SK-N-SH (cell line): ENCODE data around the gene KCNIP4. TPM values are rescaled to one million over a fixed set of nuclear protein-coding genes. Genes with fewer than 3 reads are reported as not detected.

Experiments used
- CTCF ChIA-PET: fragments of 300-600, 350-600 bp; formaldehyde crosslinking; extraction: SDS; loops from one replicate; lab custom pipeline; 2021; lab: Yijun Ruan, JAX
- POLR2A ChIA-PET: fragments of 350-600 bp; sonication (Branson Sonifier 250); formaldehyde crosslinking; extraction: SDS; loops from one replicate; lab custom pipeline; 2020; ENCODE audit warnings: antibody characterized with exemption, inconsistent platforms; lab: Yijun Ruan, JAX
- DNase-seq: peaks from one replicate; pipeline ENCODE4 v3.0.0; 2012
- H2AFZ ChIP-seq: fragments of 200-600 bp; sonication (generic); 2 replicates; pipeline ENCODE4 v1.8.1; 2016; ENCODE audit warnings: antibody characterized with exemption, mild to moderate bottlenecking, low read depth
- H3F3A ChIP-seq: fragments of 200-600 bp; sonication (generic); replicated peaks from 2 replicates; pipeline ENCODE3; 2016; ENCODE audit warnings: antibody characterized with exemption, mild to moderate bottlenecking; ENCODE audit not compliant: insufficient read depth
- H3K27ac ChIP-seq, 2 experiments: fragments of 200-500 bp in 1 of 2; fragments of 200-600 bp in 1 of 2; sonication (Bioruptor generic) in 1 of 2; sonication (generic), shearing (Covaris generic) in 1 of 2; 2 replicates each; pipeline versions ENCODE4 v1.5.1 to v1.6.1; 2014 to 2016; ENCODE audit warnings: low read depth in 2 of 2, inconsistent platforms in 1 of 2, low read length in 1 of 2, mild to moderate bottlenecking in 1 of 2, mixed read lengths in 1 of 2
- H3K27me3 ChIP-seq: fragments of 200-600 bp; sonication (generic), shearing (Covaris generic); 2 replicates; pipeline ENCODE4 v1.6.1; 2016; ENCODE audit warnings: mixed run types; ENCODE audit not compliant: insufficient read depth
- H3K36me3 ChIP-seq, 2 experiments: fragments of 200-500 bp in 1 of 2; fragments of 200-600 bp in 1 of 2; sonication (Bioruptor generic) in 1 of 2; sonication (generic) in 1 of 2; replicated peaks in 1 of 2; 2 replicates each; pipeline versions ENCODE3 to v1.5.1; 2014 to 2016; ENCODE audit warnings: low read length in 1 of 2, mild to moderate bottlenecking in 1 of 2; ENCODE audit not compliant: insufficient read depth in 2 of 2, control insufficient read depth in 1 of 2
- H3K4me1 ChIP-seq, 2 experiments: fragments of 200-500 bp in 1 of 2; fragments of 200-600 bp in 1 of 2; sonication (Bioruptor generic) in 1 of 2; sonication (generic), shearing (Covaris generic) in 1 of 2; 2 replicates each; pipeline versions ENCODE4 v1.5.1 to v1.6.1; 2014 to 2016; ENCODE audit warnings: low read depth in 1 of 2, low read length in 1 of 2, mixed run types in 1 of 2; ENCODE audit not compliant: insufficient read depth in 2 of 2, control insufficient read depth in 1 of 2
- H3K4me2 ChIP-seq: fragments of 200-600 bp; sonication (generic), shearing (Covaris generic); 2 replicates; pipeline ENCODE4 v1.6.1; 2017; ENCODE audit warnings: mixed run types
- H3K4me3 ChIP-seq, 2 experiments: fragments of 200-500 bp in 1 of 2; fragments of 200-600 bp in 1 of 2; sonication (Bioruptor generic) in 1 of 2; sonication (generic), shearing (Covaris generic) in 1 of 2; 2 replicates each; pipeline versions ENCODE4 v1.5.1 to v1.8.1; 2014 to 2016; ENCODE audit warnings: low read depth in 2 of 2, inconsistent platforms in 1 of 2, low read length in 1 of 2, mild to moderate bottlenecking in 1 of 2, mixed read lengths in 1 of 2, moderate library complexity in 1 of 2
- H3K79me2 ChIP-seq: fragments of 200-600 bp; sonication (generic); 2 replicates; pipeline ENCODE4 v1.8.1; 2017; ENCODE audit warnings: mild to moderate bottlenecking; ENCODE audit not compliant: insufficient read depth
- H3K9ac ChIP-seq: fragments of 200-600 bp; sonication (generic); 2 replicates; pipeline ENCODE4 v1.6.1; 2017; ENCODE audit warnings: mixed run types
- H3K9me2 ChIP-seq: fragments of 200-600 bp; sonication (generic); 2 replicates; pipeline ENCODE4 v1.6.1; 2017; ENCODE audit warnings: mixed run types
- H3K9me3 ChIP-seq: fragments of 200-600 bp; sonication (generic); 2 replicates; pipeline ENCODE4 v1.6.1; 2017; ENCODE audit warnings: mixed run types, mild to moderate bottlenecking, moderate library complexity
- H4K20me1 ChIP-seq: fragments of 200-600 bp; sonication (generic); 2 replicates; pipeline ENCODE4 v1.6.1; 2017; ENCODE audit warnings: mild to moderate bottlenecking, mixed run types; ENCODE audit not compliant: insufficient read depth
- CHD2 ChIP-seq: fragments of 150-350 bp; IDR thresholded peaks from 2 replicates; pipeline ENCODE4 v1.6.1; 2018; ENCODE audit warnings: low read length; ENCODE audit not compliant: partially characterized antibody
- EP300 ChIP-seq, 2 experiments: IDR thresholded peaks; 2 replicates each; pipeline versions ENCODE4 v1.4.0 to v1.6.1; 2012; ENCODE audit warnings: borderline replicate concordance in 1 of 2, low read depth in 1 of 2, low read length in 1 of 2
- EZH2phosphoT487 ChIP-seq: fragments of 200-600 bp; sonication (generic); IDR thresholded peaks from 2 replicates; pipeline ENCODE4 v1.6.1; 2017; ENCODE audit warnings: low read depth, mixed run types, mild to moderate bottlenecking, antibody characterized with exemption, moderate library complexity, borderline replicate concordance
- GABPA ChIP-seq: IDR thresholded peaks from 2 replicates; pipeline ENCODE4 v1.4.0; 2012; ENCODE audit warnings: low read depth, mild to moderate bottlenecking
- NFIC ChIP-seq: IDR thresholded peaks from 2 replicates; pipeline ENCODE4 v1.4.0; 2012; ENCODE audit warnings: borderline replicate concordance
- POLR2AphosphoS5 ChIP-seq: IDR thresholded peaks from 2 replicates; pipeline ENCODE4 v1.6.1; 2012; ENCODE audit warnings: low read depth, low read length
- RCOR1 ChIP-seq: fragments of 150-350 bp; IDR thresholded peaks from 2 replicates; pipeline ENCODE4 v1.6.1; 2017; ENCODE audit warnings: antibody characterized with exemption, low read length
- RFX5 ChIP-seq: IDR thresholded peaks from 2 replicates; pipeline ENCODE4 v1.6.1; 2012; ENCODE audit warnings: mild to moderate bottlenecking, improper control_type of control experiment, low read length
- RXRA ChIP-seq: IDR thresholded peaks from 2 replicates; pipeline ENCODE4 v1.4.0; 2012; ENCODE audit warnings: low read depth, mild to moderate bottlenecking, borderline replicate concordance
- SIN3A ChIP-seq: IDR thresholded peaks from 2 replicates; pipeline ENCODE4 v1.6.1; 2012; ENCODE audit warnings: low read depth, mild to moderate bottlenecking, low read length, moderate library complexity, borderline replicate concordance
- YY1 ChIP-seq: IDR thresholded peaks from 2 replicates; pipeline ENCODE4 v1.4.0; 2012; ENCODE audit warnings: low read depth, mild to moderate bottlenecking
- WGBS: methylation state at CpG from one replicate; pipeline ENCODE4 v1.1.6; 2017; ENCODE audit warnings: low lambda C conversion rate; 5-methylcytosine and 5-hydroxymethylcytosine counted together
- polyA plus RNA-seq, 3 experiments: library from polyadenylated mRNA; depleted of rRNA; stranded (reverse); fragments of >200 nt; gene quantifications; 2 replicates each; pipeline ENCODE4 v1.2.3, GENCODE V29; 2012
- TF ChIP-seq, protein P1 (sequence below): IDR thresholded peaks from 2 replicates; pipeline ENCODE4 v1.4.0; 2012; ENCODE audit warnings: low read depth, borderline replicate concordance
- TF ChIP-seq, protein P2 (sequence below): fragments of 200-600 bp; sonication (generic); IDR thresholded peaks from 2 replicates; pipeline ENCODE4 v1.6.1; 2017; ENCODE audit warnings: antibody characterized with exemption, mild to moderate bottlenecking, moderate library complexity
- TF ChIP-seq, protein P3 (sequence below): IDR thresholded peaks from 2 replicates; pipeline ENCODE4 v1.6.1; 2012; ENCODE audit warnings: mild to moderate bottlenecking, low read depth, low read length, moderate library complexity
- TF ChIP-seq, protein P4 (sequence below): fragments of 150-350 bp; IDR thresholded peaks from 2 replicates; pipeline ENCODE4 v1.6.1; 2017; ENCODE audit warnings: antibody characterized with exemption, low read length, low read depth, borderline replicate concordance

The KCNIP4 gene
- polyA plus RNA-seq, 1 of the 3 experiments (the other 2 are of a cell fraction) = 0.18 TPM

DNA sequence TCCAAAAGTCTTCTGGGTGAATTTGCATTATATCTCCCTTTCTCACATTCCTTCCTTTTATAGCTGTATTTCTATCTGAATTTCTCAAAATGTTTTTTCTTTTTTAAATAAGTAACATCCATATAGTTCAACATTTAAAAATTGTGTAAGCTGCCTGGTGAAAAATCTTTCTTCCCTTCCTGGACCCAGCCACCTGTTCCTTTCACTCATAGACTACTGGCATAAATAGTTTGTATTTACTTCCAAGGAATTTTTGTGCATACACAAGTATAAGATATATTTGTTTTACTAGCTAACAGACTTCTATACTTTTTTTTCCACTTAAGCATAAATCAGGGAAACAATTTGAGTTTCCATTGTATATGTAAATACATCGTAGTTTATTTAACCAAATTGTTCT, 1212.6 kb downstream of the KCNIP4 start:
- Histone ChIP-seq H3K27ac (no peak overlapping the region), H3F3A (no peaks in the 10 kb centered on the region), H2AFZ (no peak overlapping the region), H3K9me2 (no peaks in the 10 kb centered on the region), H3K27me3 (no peaks in the 10 kb centered on the region), H3K4me2 (no peak overlapping the region), H3K4me3 (no peak overlapping the region), H3K4me1 (no peaks in the 10 kb centered on the region), H3K36me3 (peaks cover 40 to 60% of the 10 kb centered on the region in 2 experiments), H4K20me1 (no peaks in the 10 kb centered on the region), H3K9me3 (no peaks in the 10 kb centered on the region), H3K79me2 (no peaks in the 10 kb centered on the region), H3K9ac (no peak overlapping the region)
- DNase-seq = no peak
- no peak for TF ChIP-seq POLR2AphosphoS5
- TF ChIP-seq SIN3A = no peak
- TF ChIP-seq, protein P1, sequence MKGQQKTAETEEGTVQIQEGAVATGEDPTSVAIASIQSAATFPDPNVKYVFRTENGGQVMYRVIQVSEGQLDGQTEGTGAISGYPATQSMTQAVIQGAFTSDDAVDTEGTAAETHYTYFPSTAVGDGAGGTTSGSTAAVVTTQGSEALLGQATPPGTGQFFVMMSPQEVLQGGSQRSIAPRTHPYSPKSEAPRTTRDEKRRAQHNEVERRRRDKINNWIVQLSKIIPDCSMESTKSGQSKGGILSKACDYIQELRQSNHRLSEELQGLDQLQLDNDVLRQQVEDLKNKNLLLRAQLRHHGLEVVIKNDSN = no peak
- TF ChIP-seq RFX5 = no peak
- TF ChIP-seq EZH2phosphoT487 = no peak
- TF ChIP-seq NFIC = no peak
- TF ChIP-seq, protein P2, sequence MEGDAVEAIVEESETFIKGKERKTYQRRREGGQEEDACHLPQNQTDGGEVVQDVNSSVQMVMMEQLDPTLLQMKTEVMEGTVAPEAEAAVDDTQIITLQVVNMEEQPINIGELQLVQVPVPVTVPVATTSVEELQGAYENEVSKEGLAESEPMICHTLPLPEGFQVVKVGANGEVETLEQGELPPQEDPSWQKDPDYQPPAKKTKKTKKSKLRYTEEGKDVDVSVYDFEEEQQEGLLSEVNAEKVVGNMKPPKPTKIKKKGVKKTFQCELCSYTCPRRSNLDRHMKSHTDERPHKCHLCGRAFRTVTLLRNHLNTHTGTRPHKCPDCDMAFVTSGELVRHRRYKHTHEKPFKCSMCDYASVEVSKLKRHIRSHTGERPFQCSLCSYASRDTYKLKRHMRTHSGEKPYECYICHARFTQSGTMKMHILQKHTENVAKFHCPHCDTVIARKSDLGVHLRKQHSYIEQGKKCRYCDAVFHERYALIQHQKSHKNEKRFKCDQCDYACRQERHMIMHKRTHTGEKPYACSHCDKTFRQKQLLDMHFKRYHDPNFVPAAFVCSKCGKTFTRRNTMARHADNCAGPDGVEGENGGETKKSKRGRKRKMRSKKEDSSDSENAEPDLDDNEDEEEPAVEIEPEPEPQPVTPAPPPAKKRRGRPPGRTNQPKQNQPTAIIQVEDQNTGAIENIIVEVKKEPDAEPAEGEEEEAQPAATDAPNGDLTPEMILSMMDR = no peak
- TF ChIP-seq YY1 = no peak
- TF ChIP-seq CHD2 = no peak
- TF ChIP-seq, protein P3, sequence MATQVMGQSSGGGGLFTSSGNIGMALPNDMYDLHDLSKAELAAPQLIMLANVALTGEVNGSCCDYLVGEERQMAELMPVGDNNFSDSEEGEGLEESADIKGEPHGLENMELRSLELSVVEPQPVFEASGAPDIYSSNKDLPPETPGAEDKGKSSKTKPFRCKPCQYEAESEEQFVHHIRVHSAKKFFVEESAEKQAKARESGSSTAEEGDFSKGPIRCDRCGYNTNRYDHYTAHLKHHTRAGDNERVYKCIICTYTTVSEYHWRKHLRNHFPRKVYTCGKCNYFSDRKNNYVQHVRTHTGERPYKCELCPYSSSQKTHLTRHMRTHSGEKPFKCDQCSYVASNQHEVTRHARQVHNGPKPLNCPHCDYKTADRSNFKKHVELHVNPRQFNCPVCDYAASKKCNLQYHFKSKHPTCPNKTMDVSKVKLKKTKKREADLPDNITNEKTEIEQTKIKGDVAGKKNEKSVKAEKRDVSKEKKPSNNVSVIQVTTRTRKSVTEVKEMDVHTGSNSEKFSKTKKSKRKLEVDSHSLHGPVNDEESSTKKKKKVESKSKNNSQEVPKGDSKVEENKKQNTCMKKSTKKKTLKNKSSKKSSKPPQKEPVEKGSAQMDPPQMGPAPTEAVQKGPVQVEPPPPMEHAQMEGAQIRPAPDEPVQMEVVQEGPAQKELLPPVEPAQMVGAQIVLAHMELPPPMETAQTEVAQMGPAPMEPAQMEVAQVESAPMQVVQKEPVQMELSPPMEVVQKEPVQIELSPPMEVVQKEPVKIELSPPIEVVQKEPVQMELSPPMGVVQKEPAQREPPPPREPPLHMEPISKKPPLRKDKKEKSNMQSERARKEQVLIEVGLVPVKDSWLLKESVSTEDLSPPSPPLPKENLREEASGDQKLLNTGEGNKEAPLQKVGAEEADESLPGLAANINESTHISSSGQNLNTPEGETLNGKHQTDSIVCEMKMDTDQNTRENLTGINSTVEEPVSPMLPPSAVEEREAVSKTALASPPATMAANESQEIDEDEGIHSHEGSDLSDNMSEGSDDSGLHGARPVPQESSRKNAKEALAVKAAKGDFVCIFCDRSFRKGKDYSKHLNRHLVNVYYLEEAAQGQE = no peak
- no peak for TF ChIP-seq RCOR1
- no peak for TF ChIP-seq GABPA
- TF ChIP-seq, protein P4, sequence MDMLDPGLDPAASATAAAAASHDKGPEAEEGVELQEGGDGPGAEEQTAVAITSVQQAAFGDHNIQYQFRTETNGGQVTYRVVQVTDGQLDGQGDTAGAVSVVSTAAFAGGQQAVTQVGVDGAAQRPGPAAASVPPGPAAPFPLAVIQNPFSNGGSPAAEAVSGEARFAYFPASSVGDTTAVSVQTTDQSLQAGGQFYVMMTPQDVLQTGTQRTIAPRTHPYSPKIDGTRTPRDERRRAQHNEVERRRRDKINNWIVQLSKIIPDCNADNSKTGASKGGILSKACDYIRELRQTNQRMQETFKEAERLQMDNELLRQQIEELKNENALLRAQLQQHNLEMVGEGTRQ = no peak
- no peak for TF ChIP-seq RXRA
- TF ChIP-seq EP300 (IDR thresholded peaks at IDR 0.05; ENCODE audit: borderline replicate concordance in 1 of 2, low read depth in 1 of 2, low read length in 1 of 2) = no peak
- ChIA-PET POLR2A (no interaction called here), CTCF (no interaction called here)
- WGBS = 98% methylated on average over 1 of the region's 1 CpG
